ENCODE data around the gene NET1.

The NET1 gene

GRCh38 chr10:5442065-5442989 is 30.0 kb downstream of the NET1 start:
- peak; percentile 36 for DNase-seq (ENCODE audit: low read depth)

- no peak for DNase-seq (ENCODE audit: low read depth)
These were observed 30.6 kb downstream of the NET1 start for GRCh38 chr10:5442990-5443370.

GRCh38 chr10:5443429-5443828 is 31.1 kb downstream of the NET1 start:
- DNase-seq (ENCODE audit: low read depth): no peak

GRCh38 chr10:5445006-5445405 is 32.6 kb downstream of the NET1 start:
- no peak for DNase-seq (ENCODE audit: low read depth)

- peak; percentile 77 for DNase-seq (ENCODE audit: low read depth)
These were observed 34.1 kb downstream of the NET1 start for GRCh38 chr10:5446390-5446926.

- DNase-seq (ENCODE audit: low read depth): no peak
These were observed 34.7 kb downstream of the NET1 start for GRCh38 chr10:5447056-5447455.

GRCh38 chr10:5447611-5448071 is 35.3 kb downstream of the NET1 start:
- no peak for DNase-seq (ENCODE audit: low read depth)

- DNase-seq (ENCODE audit: low read depth): no peak
These were observed 36.1 kb downstream of the NET1 start for GRCh38 chr10:5448333-5449001.

- DNase-seq (ENCODE audit: low read depth): no peak
These were observed 36.9 kb downstream of the NET1 start for GRCh38 chr10:5449227-5449626.

- peak; percentile 66 for DNase-seq (ENCODE audit: low read depth)
These were observed 37.5 kb downstream of the NET1 start for GRCh38 chr10:5449823-5450222.

- DNase-seq (ENCODE audit: low read depth): no peak
These were observed 38.4 kb downstream of the NET1 start for GRCh38 chr10:5450605-5451384.

- no peak for DNase-seq (ENCODE audit: low read depth)
These were observed 41.6 kb downstream of the NET1 start for GRCh38 chr10:5453749-5454489.

- no peak for DNase-seq (ENCODE audit: low read depth)
These were observed 44.2 kb downstream of the NET1 start for GRCh38 chr10:5456563-5456962.

- no peak for DNase-seq (ENCODE audit: low read depth)
These were observed 45.4 kb downstream of the NET1 start for GRCh38 chr10:5457741-5458140.

GRCh38 chr10:5458425-5458824 is 46.1 kb downstream of the NET1 start:
- DNase-seq (ENCODE audit: low read depth): no peak

GRCh38 chr10:5458949-5459747 is 46.8 kb downstream of the NET1 start:
- no peak for DNase-seq (ENCODE audit: low read depth)

- no peak for DNase-seq (ENCODE audit: low read depth)
These were observed 48.3 kb downstream of the NET1 start for GRCh38 chr10:5460468-5461202.

GRCh38 chr10:5461203-5461588 is 48.8 kb downstream of the NET1 start:
- DNase-seq (ENCODE audit: low read depth): peak; percentile 42

- peak; percentile 12 for DNase-seq (ENCODE audit: low read depth)
These were observed 49.8 kb downstream of the NET1 start for GRCh38 chr10:5461914-5462840.

Measured in fibroblast of gingiva (primary cell).